HepG2 (cell line): ENCODE results near the gene HDAC4. TPM values are rescaled to one million over a fixed set of nuclear protein-coding genes. Genes with fewer than 3 reads are reported as not detected.

Experiments
- DPF2 ChIP-seq: sonication (generic); formaldehyde crosslinking; IDR thresholded peaks from 2 replicates; pipeline ENCODE4 v1.4.0; 2020; ENCODE audit warnings: mild to moderate bottlenecking, low read depth, missing genetic modification reagents, borderline replicate concordance
- ELF3 ChIP-seq: IDR thresholded peaks from 2 replicates; pipeline ENCODE4 v1.6.1; 2016; ENCODE audit warnings: missing genetic modification reagents, missing compliant biosample characterization
- KLF15 ChIP-seq: sonication (generic); formaldehyde crosslinking; IDR thresholded peaks from 2 replicates; pipeline ENCODE4 v1.8.1; 2023; ENCODE audit warnings: borderline replicate concordance, mild to moderate bottlenecking, inconsistent platforms, missing genetic modification reagents, mixed read lengths
- KLF6 ChIP-seq: IDR thresholded peaks from 2 replicates; pipeline ENCODE4 v1.8.0; 2016; ENCODE audit warnings: missing biosample characterization, missing genetic modification reagents
- MAZ ChIP-seq, 2 experiments: sonication (generic) in 1 of 2; formaldehyde crosslinking in 1 of 2; IDR thresholded peaks; 2 replicates each; pipeline versions ENCODE4 v1.5.0 to v1.6.1; 2012 to 2020; ENCODE audit warnings: low read depth in 2 of 2, mild to moderate bottlenecking in 2 of 2, borderline replicate concordance in 1 of 2, improper control_type of control experiment in 1 of 2, low read length in 1 of 2, missing genetic modification reagents in 1 of 2, moderate library complexity in 1 of 2
- SNAPC2 ChIP-seq: sonication (generic); formaldehyde crosslinking; IDR thresholded peaks from 2 replicates; pipeline ENCODE4 v1.8.1; 2022; ENCODE audit warnings: mild to moderate bottlenecking, missing genetic modification reagents
- SRY ChIP-seq: sonication (generic); formaldehyde crosslinking; IDR thresholded peaks from 2 replicates; pipeline ENCODE4 v1.8.0; 2022; ENCODE audit warnings: mild to moderate bottlenecking, missing genetic modification reagents
- ZFP1 ChIP-seq: IDR thresholded peaks from 2 replicates; pipeline ENCODE4 v1.6.1; 2016
- ZNF205 ChIP-seq: IDR thresholded peaks from 2 replicates; pipeline ENCODE4 v1.6.1; 2018; ENCODE audit warnings: missing biosample characterization, missing genetic modification reagents
- polyA plus RNA-seq, 8 experiments: library from polyadenylated mRNA; depleted of rRNA in 3 of 8; stranded (reverse) in 7 of 8; unstranded in 1 of 8; fragments of >200 nt; fragmentation: Illumina TruSeq in 4 of 8; extraction: Trizol in 4 of 8; gene quantifications; 2 replicates each; pipeline versions ENCODE4 v1.2.1 to v1.2.3, GENCODE V29; 2011 to 2016; ENCODE audit warnings: low read depth in 4 of 8, missing spikeins in 1 of 8, mixed read lengths in 1 of 8; ENCODE audit not compliant: insufficient read depth in 1 of 8
- total RNA-seq, 5 experiments: library from RNA; depleted of rRNA; stranded (reverse); fragments of >200 nt; fragmentation: Illumina TruSeq; extraction: Trizol; gene quantifications; 2 replicates each; pipeline ENCODE4 v1.2.3, GENCODE V29; 2016; ENCODE audit warnings: low read depth in 1 of 5
- TF ChIP-seq, protein P1 (sequence below): sonication (generic); formaldehyde crosslinking; IDR thresholded peaks from 2 replicates; pipeline ENCODE4 v1.4.0; 2020; ENCODE audit warnings: missing genetic modification reagents, mild to moderate bottlenecking, borderline replicate concordance
- TF ChIP-seq, protein P2 (sequence below): sonication (generic); formaldehyde crosslinking; IDR thresholded peaks from 2 replicates; pipeline ENCODE4 v1.5.1; 2020; ENCODE audit warnings: mild to moderate bottlenecking, missing genetic modification reagents, borderline replicate concordance
- TF ChIP-seq, protein P3 (sequence below): sonication (generic); formaldehyde crosslinking; IDR thresholded peaks from 2 replicates; pipeline ENCODE4 v1.5.0; 2020; ENCODE audit warnings: missing genetic modification reagents, mild to moderate bottlenecking, borderline replicate concordance
- TF ChIP-seq, protein P4 (sequence below): sonication (generic); formaldehyde crosslinking; IDR thresholded peaks from 2 replicates; pipeline ENCODE4 v1.9.0; 2021; ENCODE audit warnings: missing genetic modification reagents, mild to moderate bottlenecking, borderline replicate concordance
- TF ChIP-seq, protein P5 (sequence below): sonication (generic); formaldehyde crosslinking; IDR thresholded peaks from 2 replicates; pipeline ENCODE4 v1.4.0; 2020; ENCODE audit warnings: missing genetic modification reagents

The HDAC4 gene
- total and polyA plus RNA-seq, 2 of the 13 experiments (the other 11 are each of a cell fraction or from before 2014, with no cell fraction given) = 10.1 to 11.5 TPM

DNA sequence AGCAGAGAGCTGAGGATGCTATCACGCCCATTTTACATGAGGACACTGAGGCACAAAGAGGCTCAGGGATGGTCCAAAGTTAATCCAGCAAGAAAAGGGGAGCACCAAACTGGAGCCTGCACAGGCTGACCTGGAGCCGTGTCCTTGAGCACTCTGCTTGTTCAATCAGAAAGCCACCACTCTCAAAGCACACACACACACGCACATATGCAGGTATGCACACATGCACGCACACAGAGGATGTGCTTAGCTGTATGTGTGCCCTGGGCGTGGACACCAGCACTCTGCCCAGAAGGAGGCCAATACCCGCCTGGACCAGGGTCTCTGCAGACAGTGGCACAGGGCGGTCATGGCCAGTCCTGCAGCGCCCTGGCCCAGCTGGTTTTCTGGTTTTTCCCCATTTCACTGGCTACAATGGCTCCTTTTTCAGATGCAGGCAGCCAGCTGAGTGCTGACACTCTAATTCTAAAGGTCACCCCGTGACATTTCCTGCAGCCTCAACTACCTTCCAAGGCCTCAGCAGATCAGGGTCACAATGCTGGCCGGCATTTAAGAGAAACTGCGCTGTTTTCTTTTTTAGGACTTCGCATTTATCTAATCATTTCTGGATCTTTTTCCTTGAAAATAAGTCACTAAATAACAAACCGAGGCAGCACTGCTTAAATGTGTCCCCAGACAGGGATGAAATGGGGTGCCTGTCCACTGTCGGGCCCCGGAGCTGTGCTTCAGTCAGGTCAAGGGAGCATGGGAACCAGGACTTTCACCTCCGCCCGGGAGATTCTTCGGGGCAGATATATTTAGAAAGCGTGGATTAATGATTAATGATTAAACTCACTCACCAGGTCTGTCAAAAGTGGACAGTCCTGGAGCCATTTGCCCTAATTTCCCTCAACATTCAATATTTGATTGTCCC is 104.5 kb downstream of the HDAC4 start (continued):
- TF ChIP-seq, protein P1, sequence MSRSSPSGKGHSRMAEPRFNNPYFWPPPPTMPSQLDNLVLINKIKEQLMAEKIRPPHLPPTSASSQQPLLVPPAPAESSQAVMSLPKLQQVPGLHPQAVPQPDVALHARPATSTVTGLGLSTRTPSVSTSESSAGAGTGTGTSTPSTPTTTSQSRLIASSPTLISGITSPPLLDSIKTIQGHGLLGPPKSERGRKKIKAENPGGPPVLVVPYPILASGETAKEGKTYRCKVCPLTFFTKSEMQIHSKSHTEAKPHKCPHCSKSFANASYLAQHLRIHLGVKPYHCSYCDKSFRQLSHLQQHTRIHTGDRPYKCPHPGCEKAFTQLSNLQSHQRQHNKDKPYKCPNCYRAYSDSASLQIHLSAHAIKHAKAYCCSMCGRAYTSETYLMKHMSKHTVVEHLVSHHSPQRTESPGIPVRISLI (CRISPR knock-in tag) = no peak
- TF ChIP-seq, protein P2, sequence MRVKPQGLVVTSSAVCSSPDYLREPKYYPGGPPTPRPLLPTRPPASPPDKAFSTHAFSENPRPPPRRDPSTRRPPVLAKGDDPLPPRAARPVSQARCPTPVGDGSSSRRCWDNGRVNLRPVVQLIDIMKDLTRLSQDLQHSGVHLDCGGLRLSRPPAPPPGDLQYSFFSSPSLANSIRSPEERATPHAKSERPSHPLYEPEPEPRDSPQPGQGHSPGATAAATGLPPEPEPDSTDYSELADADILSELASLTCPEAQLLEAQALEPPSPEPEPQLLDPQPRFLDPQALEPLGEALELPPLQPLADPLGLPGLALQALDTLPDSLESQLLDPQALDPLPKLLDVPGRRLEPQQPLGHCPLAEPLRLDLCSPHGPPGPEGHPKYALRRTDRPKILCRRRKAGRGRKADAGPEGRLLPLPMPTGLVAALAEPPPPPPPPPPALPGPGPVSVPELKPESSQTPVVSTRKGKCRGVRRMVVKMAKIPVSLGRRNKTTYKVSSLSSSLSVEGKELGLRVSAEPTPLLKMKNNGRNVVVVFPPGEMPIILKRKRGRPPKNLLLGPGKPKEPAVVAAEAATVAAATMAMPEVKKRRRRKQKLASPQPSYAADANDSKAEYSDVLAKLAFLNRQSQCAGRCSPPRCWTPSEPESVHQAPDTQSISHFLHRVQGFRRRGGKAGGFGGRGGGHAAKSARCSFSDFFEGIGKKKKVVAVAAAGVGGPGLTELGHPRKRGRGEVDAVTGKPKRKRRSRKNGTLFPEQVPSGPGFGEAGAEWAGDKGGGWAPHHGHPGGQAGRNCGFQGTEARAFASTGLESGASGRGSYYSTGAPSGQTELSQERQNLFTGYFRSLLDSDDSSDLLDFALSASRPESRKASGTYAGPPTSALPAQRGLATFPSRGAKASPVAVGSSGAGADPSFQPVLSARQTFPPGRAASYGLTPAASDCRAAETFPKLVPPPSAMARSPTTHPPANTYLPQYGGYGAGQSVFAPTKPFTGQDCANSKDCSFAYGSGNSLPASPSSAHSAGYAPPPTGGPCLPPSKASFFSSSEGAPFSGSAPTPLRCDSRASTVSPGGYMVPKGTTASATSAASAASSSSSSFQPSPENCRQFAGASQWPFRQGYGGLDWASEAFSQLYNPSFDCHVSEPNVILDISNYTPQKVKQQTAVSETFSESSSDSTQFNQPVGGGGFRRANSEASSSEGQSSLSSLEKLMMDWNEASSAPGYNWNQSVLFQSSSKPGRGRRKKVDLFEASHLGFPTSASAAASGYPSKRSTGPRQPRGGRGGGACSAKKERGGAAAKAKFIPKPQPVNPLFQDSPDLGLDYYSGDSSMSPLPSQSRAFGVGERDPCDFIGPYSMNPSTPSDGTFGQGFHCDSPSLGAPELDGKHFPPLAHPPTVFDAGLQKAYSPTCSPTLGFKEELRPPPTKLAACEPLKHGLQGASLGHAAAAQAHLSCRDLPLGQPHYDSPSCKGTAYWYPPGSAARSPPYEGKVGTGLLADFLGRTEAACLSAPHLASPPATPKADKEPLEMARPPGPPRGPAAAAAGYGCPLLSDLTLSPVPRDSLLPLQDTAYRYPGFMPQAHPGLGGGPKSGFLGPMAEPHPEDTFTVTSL = no peak; the same call in 1 of the 2 replicates
- TF ChIP-seq KLF6 (CRISPR knock-in tag) (no peak), SRY (0 out of 2 replicates have a peak, but pooled peaks have one; percentile 27), DPF2 (CRISPR knock-in tag) (0 out of 2 replicates have a peak, but pooled peaks have one; percentile 35), SNAPC2 (CRISPR knock-in tag) (0 out of 2 replicates have a peak, but pooled peaks have one; percentile 51), MAZ (IDR thresholded peaks at IDR 0.05; ENCODE audit: borderline replicate concordance, low read depth, low read length) (no peak), MAZ (CRISPR knock-in tag; IDR thresholded peaks at IDR 0.05; ENCODE audit: low read depth) (peak; percentile 26; the same call in 1 of the 2 replicates), KLF15 (CRISPR knock-in tag) (no peak), ZFP1 (CRISPR knock-in tag) (peak; percentile 65; the same call in 1 of the 2 replicates), ELF3 (CRISPR knock-in tag) (no peak), ZNF205 (no peak)
- TF ChIP-seq, protein P3, sequence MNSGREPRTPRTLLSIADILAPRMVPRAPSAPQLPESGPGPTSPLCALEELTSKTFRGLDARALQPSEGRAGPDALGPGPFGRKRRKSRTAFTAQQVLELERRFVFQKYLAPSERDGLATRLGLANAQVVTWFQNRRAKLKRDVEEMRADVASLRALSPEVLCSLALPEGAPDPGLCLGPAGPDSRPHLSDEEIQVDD (CRISPR knock-in tag) = 0 out of 2 replicates have a peak, but pooled peaks have one; percentile 30
- TF ChIP-seq, protein P4, sequence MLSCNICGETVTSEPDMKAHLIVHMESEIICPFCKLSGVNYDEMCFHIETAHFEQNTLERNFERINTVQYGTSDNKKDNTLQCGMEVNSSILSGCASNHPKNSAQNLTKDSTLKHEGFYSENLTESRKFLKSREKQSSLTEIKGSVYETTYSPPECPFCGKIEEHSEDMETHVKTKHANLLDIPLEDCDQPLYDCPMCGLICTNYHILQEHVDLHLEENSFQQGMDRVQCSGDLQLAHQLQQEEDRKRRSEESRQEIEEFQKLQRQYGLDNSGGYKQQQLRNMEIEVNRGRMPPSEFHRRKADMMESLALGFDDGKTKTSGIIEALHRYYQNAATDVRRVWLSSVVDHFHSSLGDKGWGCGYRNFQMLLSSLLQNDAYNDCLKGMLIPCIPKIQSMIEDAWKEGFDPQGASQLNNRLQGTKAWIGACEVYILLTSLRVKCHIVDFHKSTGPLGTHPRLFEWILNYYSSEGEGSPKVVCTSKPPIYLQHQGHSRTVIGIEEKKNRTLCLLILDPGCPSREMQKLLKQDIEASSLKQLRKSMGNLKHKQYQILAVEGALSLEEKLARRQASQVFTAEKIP (CRISPR knock-in tag) = no peak
- TF ChIP-seq, protein P5, sequence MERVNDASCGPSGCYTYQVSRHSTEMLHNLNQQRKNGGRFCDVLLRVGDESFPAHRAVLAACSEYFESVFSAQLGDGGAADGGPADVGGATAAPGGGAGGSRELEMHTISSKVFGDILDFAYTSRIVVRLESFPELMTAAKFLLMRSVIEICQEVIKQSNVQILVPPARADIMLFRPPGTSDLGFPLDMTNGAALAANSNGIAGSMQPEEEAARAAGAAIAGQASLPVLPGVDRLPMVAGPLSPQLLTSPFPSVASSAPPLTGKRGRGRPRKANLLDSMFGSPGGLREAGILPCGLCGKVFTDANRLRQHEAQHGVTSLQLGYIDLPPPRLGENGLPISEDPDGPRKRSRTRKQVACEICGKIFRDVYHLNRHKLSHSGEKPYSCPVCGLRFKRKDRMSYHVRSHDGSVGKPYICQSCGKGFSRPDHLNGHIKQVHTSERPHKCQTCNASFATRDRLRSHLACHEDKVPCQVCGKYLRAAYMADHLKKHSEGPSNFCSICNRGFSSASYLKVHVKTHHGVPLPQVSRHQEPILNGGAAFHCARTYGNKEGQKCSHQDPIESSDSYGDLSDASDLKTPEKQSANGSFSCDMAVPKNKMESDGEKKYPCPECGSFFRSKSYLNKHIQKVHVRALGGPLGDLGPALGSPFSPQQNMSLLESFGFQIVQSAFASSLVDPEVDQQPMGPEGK (CRISPR knock-in tag) = no peak; the same call in 1 of the 2 replicates
